ENCODE results near the gene PSMD1.

- TF ChIP-seq POLR2A (IDR thresholded peaks at IDR 0.05) (no peak), CTCF (IDR thresholded peaks at IDR 0.05) (no peak)
These were observed 90.0 kb downstream of the PSMD1 start for GRCh38 chr2:231146665-231147064.

All from esophagus squamous epithelium (tissue), 4 donors.